Activated T-cell treated with anti-CD3 and anti-CD28 coated beads, Interleukin-2, amount 50 U/mL, for 24 hours (primary cell): ENCODE measurements around the gene POU3F3.

Experiments
- DNase-seq: peaks from one replicate; pipeline ENCODE4 v3.0.0-alpha.2; 2020
- H3K27ac Mint-ChIP-seq: 2 replicates; pipeline ENCODE4 v1.8.0; 2020; ENCODE audit warnings: mild to moderate bottlenecking, mixed read lengths
- H3K27me3 Mint-ChIP-seq: 2 replicates; pipeline ENCODE4 v1.8.0; 2020; ENCODE audit warnings: mixed read lengths
- H3K36me3 Mint-ChIP-seq: 2 replicates; pipeline ENCODE4 v1.8.0; 2020; ENCODE audit warnings: low read depth, mixed read lengths
- H3K4me1 Mint-ChIP-seq: 2 replicates; pipeline ENCODE4 v1.8.0; 2020; ENCODE audit warnings: low read depth, mixed read lengths
- H3K4me3 Mint-ChIP-seq: 2 replicates; pipeline ENCODE4 v1.8.0; 2020; ENCODE audit warnings: mild to moderate bottlenecking, moderate library complexity, mixed read lengths
- H3K9me3 Mint-ChIP-seq: 2 replicates; pipeline ENCODE4 v1.8.0; 2020; ENCODE audit warnings: mixed read lengths

The POU3F3 gene

GRCh38 chr2:104852090-104852666 lies 1.7 kb upstream of the POU3F3 start:
- peak overlapping the region; percentile 72 for H3K4me3 Mint-ChIP-seq
- DNase-seq: no peak
- peaks cover 84% of the 10 kb centered on the region for H3K27me3 Mint-ChIP-seq
- no peak overlapping the region for H3K27ac Mint-ChIP-seq
- H3K4me1 Mint-ChIP-seq: peaks cover 35% of the 10 kb centered on the region
- H3K9me3 Mint-ChIP-seq: no peaks in the 10 kb centered on the region
- H3K36me3 Mint-ChIP-seq: no peaks in the 10 kb centered on the region

- H3K4me3 Mint-ChIP-seq: peak overlapping the region; percentile 77
- no peaks in the 10 kb centered on the region for H3K36me3 Mint-ChIP-seq
- peaks cover 7% of the 10 kb centered on the region for H3K9me3 Mint-ChIP-seq
- DNase-seq: no peak
- peak overlapping the region; percentile 90 for H3K27ac Mint-ChIP-seq
- peaks cover 41% of the 10 kb centered on the region for H3K4me1 Mint-ChIP-seq
- peaks cover 82% of the 10 kb centered on the region for H3K27me3 Mint-ChIP-seq
Measured at GRCh38 chr2:104854498-104855220, 744 bp downstream of the POU3F3 start.

- Mint-ChIP-seq H3K4me3 (no peak overlapping the region), H3K36me3 (no peaks in the 10 kb centered on the region), H3K4me1 (peaks cover 41% of the 10 kb centered on the region), H3K27ac (no peak overlapping the region), H3K9me3 (peaks cover 8% of the 10 kb centered on the region), H3K27me3 (peaks cover 82% of the 10 kb centered on the region)
- DNase-seq: no peak
Measured at GRCh38 chr2:104855221-104856085, 1.5 kb downstream of the POU3F3 start.

GRCh38 chr2:104856086-104856972 lies 2.4 kb downstream of the POU3F3 start:
- DNase-seq: no peak
- peak overlapping the region; percentile 58 for H3K4me3 Mint-ChIP-seq
- no peaks in the 10 kb centered on the region for H3K36me3 Mint-ChIP-seq
- H3K9me3 Mint-ChIP-seq: peaks cover 8% of the 10 kb centered on the region
- peaks cover 80% of the 10 kb centered on the region for H3K27me3 Mint-ChIP-seq
- H3K27ac Mint-ChIP-seq: peak overlapping the region; percentile 77
- H3K4me1 Mint-ChIP-seq: peaks cover 38% of the 10 kb centered on the region

- H3K4me1 Mint-ChIP-seq: peaks cover 34% of the 10 kb centered on the region
- DNase-seq: no peak
- no peaks in the 10 kb centered on the region for H3K36me3 Mint-ChIP-seq
- peak overlapping the region; percentile 58 for H3K4me3 Mint-ChIP-seq
- H3K27ac Mint-ChIP-seq: no peak overlapping the region
- H3K9me3 Mint-ChIP-seq: peaks cover 8% of the 10 kb centered on the region
- peaks cover 80% of the 10 kb centered on the region for H3K27me3 Mint-ChIP-seq
Measured at GRCh38 chr2:104856973-104857261, 3.0 kb downstream of the POU3F3 start.

- H3K4me3 Mint-ChIP-seq: peak overlapping the region; percentile 48
- H3K27me3 Mint-ChIP-seq: peaks cover 80% of the 10 kb centered on the region
- no peaks in the 10 kb centered on the region for H3K36me3 Mint-ChIP-seq
- peaks cover 8% of the 10 kb centered on the region for H3K9me3 Mint-ChIP-seq
- DNase-seq: no peak
- H3K27ac Mint-ChIP-seq: peak overlapping the region; percentile 74
- H3K4me1 Mint-ChIP-seq: peaks cover 34% of the 10 kb centered on the region
Measured at GRCh38 chr2:104857262-104858005, 3.5 kb downstream of the POU3F3 start.

GRCh38 chr2:104858006-104858978 lies 4.4 kb downstream of the POU3F3 start:
- H3K4me3 Mint-ChIP-seq: no peak overlapping the region
- peaks cover 28% of the 10 kb centered on the region for H3K4me1 Mint-ChIP-seq
- DNase-seq: no peak
- peaks cover 8% of the 10 kb centered on the region for H3K9me3 Mint-ChIP-seq
- H3K27me3 Mint-ChIP-seq: peaks cover 78% of the 10 kb centered on the region
- no peaks in the 10 kb centered on the region for H3K36me3 Mint-ChIP-seq
- H3K27ac Mint-ChIP-seq: no peak overlapping the region

- H3K4me1 Mint-ChIP-seq: peaks cover 22% of the 10 kb centered on the region
- no peak overlapping the region for H3K4me3 Mint-ChIP-seq
- H3K27me3 Mint-ChIP-seq: peaks cover 78% of the 10 kb centered on the region
- no peaks in the 10 kb centered on the region for H3K36me3 Mint-ChIP-seq
- peaks cover 8% of the 10 kb centered on the region for H3K9me3 Mint-ChIP-seq
- no peak for DNase-seq
- H3K27ac Mint-ChIP-seq: no peak overlapping the region
Measured at GRCh38 chr2:104859291-104859765, 5.4 kb downstream of the POU3F3 start.

GRCh38 chr2:104859766-104860450 lies 6.0 kb downstream of the POU3F3 start:
- Mint-ChIP-seq H3K36me3 (no peaks in the 10 kb centered on the region), H3K4me1 (peaks cover 18% of the 10 kb centered on the region), H3K27me3 (peaks cover 79% of the 10 kb centered on the region), H3K9me3 (peaks cover 8% of the 10 kb centered on the region), H3K27ac (no peak overlapping the region), H3K4me3 (no peak overlapping the region)
- no peak for DNase-seq

- H3K27ac Mint-ChIP-seq: no peak overlapping the region
- H3K9me3 Mint-ChIP-seq: peaks cover 8% of the 10 kb centered on the region
- no peak for DNase-seq
- no peaks in the 10 kb centered on the region for H3K36me3 Mint-ChIP-seq
- H3K4me3 Mint-ChIP-seq: no peak overlapping the region
- H3K27me3 Mint-ChIP-seq: peaks cover 84% of the 10 kb centered on the region
- peaks cover 18% of the 10 kb centered on the region for H3K4me1 Mint-ChIP-seq
Measured at GRCh38 chr2:104860451-104860790, 6.5 kb downstream of the POU3F3 start.

GRCh38 chr2:104861351-104862057 lies 7.6 kb downstream of the POU3F3 start:
- no peak overlapping the region for H3K4me3 Mint-ChIP-seq

More at GRCh38 chr2:104861351-104862057, 7.6 kb downstream of the POU3F3 start:
- Mint-ChIP-seq H3K27me3 (peaks cover 92% of the 10 kb centered on the region), H3K36me3 (no peaks in the 10 kb centered on the region), H3K9me3 (peaks cover 8% of the 10 kb centered on the region), H3K27ac (no peak overlapping the region), H3K4me1 (peaks cover 15% of the 10 kb centered on the region)
- DNase-seq: no peak
